Chondrocyte (in vitro differentiated cells): ENCODE measurements around the gene OAT. TPM values are rescaled to one million over a fixed set of nuclear protein-coding genes. Genes with fewer than 3 reads are reported as not detected.
A peak's percentile ranks its signal among the peaks of the same experiment; 100 is the strongest.

Experiments
- DNase-seq: peaks from one replicate; pipeline ENCODE4 v3.0.0; 2021; ENCODE audit warnings: mixed read lengths, low spot score
- H3K27ac Mint-ChIP-seq: one replicate; pipeline ENCODE4 v1.8.0; 2021; ENCODE audit warnings: mild to moderate bottlenecking, moderate library complexity, mixed read lengths; ENCODE audit not compliant: unreplicated experiment
- H3K27me3 Mint-ChIP-seq: 2 replicates; pipeline ENCODE4 v1.8.0; 2021; ENCODE audit warnings: low read depth, mixed read lengths
- H3K36me3 Mint-ChIP-seq: 2 replicates; pipeline ENCODE4 v1.8.0; 2021; ENCODE audit warnings: low read depth, mixed read lengths
- H3K4me1 Mint-ChIP-seq: 2 replicates; pipeline ENCODE4 v1.8.0; 2021; ENCODE audit warnings: low read depth, mild to moderate bottlenecking, mixed read lengths
- H3K4me3 Mint-ChIP-seq: one replicate; pipeline ENCODE4 v1.8.0; 2021; ENCODE audit warnings: mild to moderate bottlenecking, moderate library complexity, mixed read lengths; ENCODE audit not compliant: unreplicated experiment
- H3K9me3 Mint-ChIP-seq: 2 replicates; pipeline ENCODE4 v1.8.0; 2021; ENCODE audit warnings: low read depth, mixed read lengths
- CTCF ChIP-seq: fragments of 200-600 bp; sonication (generic); IDR thresholded peaks from 2 replicates; pipeline ENCODE4 v1.5.0; 2021; ENCODE audit warnings: antibody characterized with exemption, mild to moderate bottlenecking, moderate library complexity
- total RNA-seq: library from RNA; stranded (reverse); gene quantifications from 3 replicates; pipeline ENCODE4 v1.2.1, GENCODE V29; 2021

Gene OAT
- total RNA-seq, 1 donor from 2014 or later, result 152 TPM

- H3K9me3 Mint-ChIP-seq, result no peaks in the 10 kb centered on the region
- peak overlapping the region; percentile 93 for H3K27ac Mint-ChIP-seq
- DNase-seq, result no peak
- TF ChIP-seq CTCF, result no peak
- no peaks in the 10 kb centered on the region for H3K27me3 Mint-ChIP-seq
- H3K4me3 Mint-ChIP-seq, result peak overlapping the region; percentile 44
- peaks cover 61% of the 10 kb centered on the region for H3K4me1 Mint-ChIP-seq
- H3K36me3 Mint-ChIP-seq, result peaks cover 13% of the 10 kb centered on the region
These were observed 4.6 kb downstream of the OAT start for GRCh38 chr10:124414076-124414475.

- H3K4me1 Mint-ChIP-seq, result peaks cover 35% of the 10 kb centered on the region
- no peak overlapping the region for H3K4me3 Mint-ChIP-seq
- DNase-seq, result no peak
- no peaks in the 10 kb centered on the region for H3K27me3 Mint-ChIP-seq
- TF ChIP-seq CTCF, result no peak
- no peaks in the 10 kb centered on the region for H3K9me3 Mint-ChIP-seq
- peak overlapping the region; percentile 27 for H3K27ac Mint-ChIP-seq
- peaks cover 33% of the 10 kb centered on the region for H3K36me3 Mint-ChIP-seq
These were observed 9.0 kb downstream of the OAT start for GRCh38 chr10:124409696-124410095.

DNA sequence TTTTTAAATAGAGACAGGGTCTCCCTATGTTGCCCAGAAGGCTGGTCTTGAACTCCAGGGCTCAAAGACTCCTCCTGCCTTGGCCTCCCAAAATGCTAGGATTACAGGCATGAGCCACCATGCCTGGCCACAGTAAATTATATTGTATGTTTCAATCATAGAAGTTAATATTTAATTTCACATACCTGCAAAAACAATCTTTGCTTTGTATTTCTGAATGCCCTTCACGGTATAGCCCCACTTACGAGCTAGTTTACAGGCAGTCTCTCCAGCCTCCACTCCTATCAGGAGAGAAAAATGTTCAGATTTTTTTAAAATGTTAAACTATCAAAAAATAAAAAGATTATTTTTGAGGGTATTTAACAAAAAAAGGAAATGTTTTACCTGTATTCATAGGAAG is 10.4 kb downstream of the OAT start:
- TF ChIP-seq CTCF, result no peak
- H3K36me3 Mint-ChIP-seq, result peaks cover 40% of the 10 kb centered on the region
- DNase-seq, result no peak
- no peaks in the 10 kb centered on the region for H3K27me3 Mint-ChIP-seq
- peaks cover 23% of the 10 kb centered on the region for H3K4me1 Mint-ChIP-seq
- H3K9me3 Mint-ChIP-seq, result no peaks in the 10 kb centered on the region
- H3K4me3 Mint-ChIP-seq, result no peak overlapping the region
- H3K27ac Mint-ChIP-seq, result no peak overlapping the region

DNA sequence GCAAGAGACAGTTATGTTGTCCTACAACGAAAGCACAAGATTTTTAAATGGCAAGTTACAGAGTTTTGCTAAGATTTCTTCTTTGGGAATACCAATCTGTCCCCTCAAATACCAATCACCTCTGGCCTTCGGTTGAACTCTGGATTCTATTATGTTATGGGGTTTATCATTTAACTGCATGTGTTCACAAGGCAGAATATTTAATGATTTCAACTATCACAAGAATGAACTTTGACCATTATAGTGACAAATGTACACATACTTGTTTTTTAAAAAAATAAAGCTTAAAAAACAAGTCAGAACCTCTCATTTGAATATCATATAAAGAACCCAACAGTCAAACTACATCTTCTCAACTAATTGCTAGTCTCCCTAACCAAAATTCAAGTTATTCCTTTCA is 11.3 kb downstream of the OAT start:
- Mint-ChIP-seq H3K4me3 (no peak overlapping the region), H3K27ac (no peak overlapping the region), H3K36me3 (peaks cover 47% of the 10 kb centered on the region), H3K27me3 (no peaks in the 10 kb centered on the region), H3K9me3 (no peaks in the 10 kb centered on the region), H3K4me1 (peaks cover 18% of the 10 kb centered on the region)
- no peak for DNase-seq
- no peak for TF ChIP-seq CTCF

DNA sequence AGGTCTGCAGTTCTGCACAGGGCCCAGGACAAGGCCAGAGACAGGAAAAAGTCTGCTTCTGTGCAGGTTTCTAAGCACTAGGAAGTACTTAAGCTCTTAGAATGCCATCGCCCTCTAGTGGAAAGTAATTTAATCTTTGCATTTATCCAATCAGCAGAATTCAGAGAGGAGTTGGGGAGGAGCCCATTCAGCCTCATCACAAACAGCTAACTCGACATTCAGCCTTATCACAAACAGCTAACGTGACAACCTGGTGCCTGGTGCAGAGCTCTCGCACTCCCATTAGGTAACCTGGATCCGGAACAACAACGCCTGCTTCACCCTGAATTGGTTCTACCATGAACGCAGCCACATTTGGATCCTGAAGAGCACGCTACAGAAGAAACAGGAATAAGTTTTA is 15.2 kb downstream of the OAT start:
- Mint-ChIP-seq H3K4me1 (peaks cover 4% of the 10 kb centered on the region), H3K36me3 (peaks cover 56% of the 10 kb centered on the region)

More for the DNA sequence above, 15.2 kb downstream of the OAT start:
- H3K27me3 Mint-ChIP-seq, result no peaks in the 10 kb centered on the region
- no peak for DNase-seq
- peak; percentile 85 for TF ChIP-seq CTCF
- H3K4me3 Mint-ChIP-seq, result no peak overlapping the region
- peak overlapping the region; percentile 58 for H3K27ac Mint-ChIP-seq
- H3K9me3 Mint-ChIP-seq, result no peaks in the 10 kb centered on the region
